Gastroesophageal sphincter (tissue), 3 donors: Measurements from ENCODE around the gene CDH24.
A peak's percentile ranks its signal among the peaks of the same experiment; 100 is the strongest.

Experiments used
- CTCF ChIP-seq, 4 experiments: fragments of 200-600 bp in 2 of 4; fragments of 450-650 bp in 2 of 4; sonication (generic) in 1 of 4; IDR thresholded peaks; one replicate each; pipeline ENCODE4 v1.5.1; 2017 to 2019; ENCODE audit warnings: antibody characterized with exemption in 4 of 4, mild to moderate bottlenecking in 2 of 4, moderate library complexity in 2 of 4
- POLR2A ChIP-seq, 2 donors: fragments of 450-650 bp; IDR thresholded peaks; one replicate each; pipeline ENCODE4 v1.6.1; 2017; ENCODE audit warnings: antibody characterized with exemption in 2 of 2, mild to moderate bottlenecking in 2 of 2, moderate library complexity in 1 of 2

- peak; percentile 95 to 99 (median 98) for TF ChIP-seq CTCF (IDR thresholded peaks at IDR 0.05)
- TF ChIP-seq POLR2A (IDR thresholded peaks at IDR 0.05), result no peak
These were observed 11.6 kb upstream of the CDH24 start for GRCh38 chr14:23068789-23069412.
